ENCODE results near the gene CABP2. TPM values are rescaled to one million over a fixed set of nuclear protein-coding genes. Genes with fewer than 3 reads are reported as not detected.

Gene CABP2
- total RNA-seq, 2 donors from 2014 or later = not detected

- ATAC-seq (no peak), DNase-seq (no peak)
- 85 to 94% methylated on average over 15 to 21 of the region's 21 CpGs for WGBS, 2 donors
- Histone ChIP-seq H3K27ac (no peak overlapping the region), H3K9me3 (no peaks in the 10 kb centered on the region), H3K27me3 (no peaks in the 10 kb centered on the region), H3K4me1 (no peaks in the 10 kb centered on the region), H3K36me3 (replicated peaks in 1 of 2; ENCODE audit: insufficient read depth in 1 of 2, low read depth in 2 of 2) (peaks cover 0 to 9% of the 10 kb centered on the region in 2 donors), H3K4me3 (no peak overlapping the region)
- intact Hi-C loops (cut with DNase I) = no loop called here
- no peak for TF ChIP-seq POLR2A (IDR thresholded peaks at IDR 0.05)
- no peak for TF ChIP-seq CTCF (IDR thresholded peaks at IDR 0.05)
Measured at GRCh38 chr11:67497656-67498291, 25.5 kb downstream of the CABP2 start.

GRCh38 chr11:67496113-67496512 is 27.1 kb downstream of the CABP2 start:
- Histone ChIP-seq H3K27me3 (no peaks in the 10 kb centered on the region), H3K9me3 (no peaks in the 10 kb centered on the region), H3K4me3 (no peak overlapping the region), H3K27ac (no peak overlapping the region), H3K36me3 (replicated peaks in 1 of 2; ENCODE audit: insufficient read depth in 1 of 2, low read depth in 2 of 2) (peaks cover 0 to 9% of the 10 kb centered on the region in 2 donors), H3K4me1 (no peaks in the 10 kb centered on the region)
- intact Hi-C loops (cut with DNase I) = no loop called here
- no peak for DNase-seq
- no peak for ATAC-seq
- no peak for TF ChIP-seq CTCF (IDR thresholded peaks at IDR 0.05)
- TF ChIP-seq POLR2A (IDR thresholded peaks at IDR 0.05) = no peak
- WGBS, 2 donors = 98% methylated on average over 9 to 10 of the region's 12 CpGs

- no peak overlapping the region for H3K27ac ChIP-seq
- H3K27me3 ChIP-seq = no peaks in the 10 kb centered on the region
- intact Hi-C loops (cut with DNase I) = no loop called here
- no peak overlapping the region for H3K4me3 ChIP-seq
- H3K36me3 ChIP-seq (replicated peaks in 1 of 2; ENCODE audit: insufficient read depth in 1 of 2, low read depth in 2 of 2) = peaks cover 0 to 8% of the 10 kb centered on the region in 2 donors
- DNase-seq = no peak
- no peak for TF ChIP-seq POLR2A (IDR thresholded peaks at IDR 0.05)
- no peak for TF ChIP-seq CTCF (IDR thresholded peaks at IDR 0.05)
- H3K4me1 ChIP-seq = no peaks in the 10 kb centered on the region
- ATAC-seq = no peak
- WGBS, 2 donors = 94 to 98% methylated on average over 7 to 16 of the region's 16 CpGs
- no peaks in the 10 kb centered on the region for H3K9me3 ChIP-seq
Measured at GRCh38 chr11:67495234-67496005, 27.8 kb downstream of the CABP2 start.

GRCh38 chr11:67494371-67495233 is 28.6 kb downstream of the CABP2 start:
- Histone ChIP-seq H3K27me3 (no peaks in the 10 kb centered on the region), H3K9me3 (no peaks in the 10 kb centered on the region), H3K27ac (no peak overlapping the region), H3K36me3 (replicated peaks in 1 of 2; ENCODE audit: insufficient read depth in 1 of 2, low read depth in 2 of 2) (peaks cover 0 to 13% of the 10 kb centered on the region in 2 donors), H3K4me1 (no peaks in the 10 kb centered on the region), H3K4me3 (no peak overlapping the region)
- DNase-seq = no peak
- 92 to 95% methylated on average over 59 of the region's 59 CpGs for WGBS, 2 donors
- TF ChIP-seq POLR2A (IDR thresholded peaks at IDR 0.05) = no peak
- no peak for TF ChIP-seq CTCF (IDR thresholded peaks at IDR 0.05)
- intact Hi-C loops (cut with DNase I) = no loop called here
- ATAC-seq = no peak
